ENCODE data around the gene SHC4. TPM values are rescaled to one million over a fixed set of nuclear protein-coding genes. Genes with fewer than 3 reads are reported as not detected.

Gene SHC4
- total RNA-seq, 2 donors from 2014 or later: 0.29 to 0.58 TPM

DNA sequence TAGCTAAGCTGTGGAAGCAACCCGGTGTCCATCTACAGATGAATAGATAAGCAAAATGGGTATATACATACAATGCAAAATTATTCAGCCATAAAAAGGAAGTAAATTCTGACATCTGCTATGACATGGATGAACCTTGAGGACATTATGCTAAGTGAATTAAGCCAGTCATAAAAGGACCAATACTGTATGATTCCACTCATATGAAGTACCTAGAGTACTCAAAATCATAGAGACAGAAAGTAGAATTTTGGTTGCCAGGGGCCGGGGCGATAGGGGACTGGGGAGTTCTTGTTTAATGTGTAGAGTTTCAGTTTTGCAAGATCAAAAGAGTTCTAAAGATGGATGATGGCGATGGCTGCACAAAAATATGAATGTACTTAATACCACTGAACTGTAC lies 75.5 kb downstream of the SHC4 start:
- TF ChIP-seq, protein P1, sequence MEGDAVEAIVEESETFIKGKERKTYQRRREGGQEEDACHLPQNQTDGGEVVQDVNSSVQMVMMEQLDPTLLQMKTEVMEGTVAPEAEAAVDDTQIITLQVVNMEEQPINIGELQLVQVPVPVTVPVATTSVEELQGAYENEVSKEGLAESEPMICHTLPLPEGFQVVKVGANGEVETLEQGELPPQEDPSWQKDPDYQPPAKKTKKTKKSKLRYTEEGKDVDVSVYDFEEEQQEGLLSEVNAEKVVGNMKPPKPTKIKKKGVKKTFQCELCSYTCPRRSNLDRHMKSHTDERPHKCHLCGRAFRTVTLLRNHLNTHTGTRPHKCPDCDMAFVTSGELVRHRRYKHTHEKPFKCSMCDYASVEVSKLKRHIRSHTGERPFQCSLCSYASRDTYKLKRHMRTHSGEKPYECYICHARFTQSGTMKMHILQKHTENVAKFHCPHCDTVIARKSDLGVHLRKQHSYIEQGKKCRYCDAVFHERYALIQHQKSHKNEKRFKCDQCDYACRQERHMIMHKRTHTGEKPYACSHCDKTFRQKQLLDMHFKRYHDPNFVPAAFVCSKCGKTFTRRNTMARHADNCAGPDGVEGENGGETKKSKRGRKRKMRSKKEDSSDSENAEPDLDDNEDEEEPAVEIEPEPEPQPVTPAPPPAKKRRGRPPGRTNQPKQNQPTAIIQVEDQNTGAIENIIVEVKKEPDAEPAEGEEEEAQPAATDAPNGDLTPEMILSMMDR (conservative IDR thresholded peaks at IDR 0.05): no peak
- Mint-ChIP-seq H3K4me1 (no peaks in the 10 kb centered on the region), H3K36me3 (ENCODE audit: low read depth) (no peaks in the 10 kb centered on the region), H3K9me3 (no peaks in the 10 kb centered on the region), H3K27ac (no peak overlapping the region), H3K4me3 (no peak overlapping the region), H3K27me3 (ENCODE audit: insufficient read depth) (no peaks in the 10 kb centered on the region)
- Histone ChIP-seq H3K36me3 (ENCODE audit: control insufficient read depth, insufficient read depth, low read length) (no peaks in the 10 kb centered on the region), H3K4me3 (ENCODE audit: low read length) (no peak overlapping the region), H3K4me1 (ENCODE audit: control insufficient read depth, insufficient read depth, low read length) (no peaks in the 10 kb centered on the region), H3K27ac (ENCODE audit: low read depth, low read length) (no peak overlapping the region), H3K9ac (ENCODE audit: extremely low read depth, low read length, poor library complexity, severe bottlenecking) (no peak overlapping the region), H3K9me3 (ENCODE audit: control insufficient read depth, low read length) (no peaks in the 10 kb centered on the region), H3K27me3 (ENCODE audit: control insufficient read depth, insufficient read depth, low read length, poor library complexity, severe bottlenecking) (no peaks in the 10 kb centered on the region)
- WGBS, 2 experiments (ENCODE audit: insufficient coverage in 1 of 2, insufficient read length in 1 of 2): 86 to 100% methylated on average over 2 to 4 of the region's 4 CpGs
- no peak for DNase-seq

DNA sequence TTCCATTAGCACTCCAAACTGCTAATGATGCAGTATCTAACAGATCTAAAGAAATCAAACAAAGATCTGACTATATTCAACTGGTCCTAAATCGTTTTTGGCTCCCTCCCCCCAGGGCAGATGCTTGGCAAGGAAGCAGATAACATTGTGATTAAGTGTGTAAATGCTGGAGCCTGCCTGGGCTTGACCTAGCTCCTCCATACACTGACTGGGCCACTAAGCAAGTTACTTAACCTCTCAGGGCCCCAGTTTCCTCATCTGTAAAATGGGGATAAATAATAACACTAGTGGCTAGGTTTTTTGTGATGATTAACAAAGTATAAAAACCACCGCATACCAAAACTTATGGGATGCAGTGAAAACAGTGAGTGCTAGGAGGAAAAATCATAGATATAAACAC lies 76.6 kb downstream of the SHC4 start:
- H3K36me3 ChIP-seq (ENCODE audit: control insufficient read depth, insufficient read depth, low read length): no peaks in the 10 kb centered on the region
- H3K9ac ChIP-seq (ENCODE audit: extremely low read depth, low read length, poor library complexity, severe bottlenecking): no peak overlapping the region
- Mint-ChIP-seq H3K27me3 (ENCODE audit: insufficient read depth) (no peaks in the 10 kb centered on the region), H3K36me3 (ENCODE audit: low read depth) (no peaks in the 10 kb centered on the region), H3K27ac (no peak overlapping the region), H3K4me1 (peaks cover under 1% of the 10 kb centered on the region), H3K4me3 (no peak overlapping the region), H3K9me3 (no peaks in the 10 kb centered on the region)
- TF ChIP-seq, protein P1 (conservative IDR thresholded peaks at IDR 0.05): no peak
- no peak overlapping the region for H3K4me3 ChIP-seq (ENCODE audit: low read length)
- WGBS, 2 experiments (ENCODE audit: insufficient coverage in 1 of 2, insufficient read length in 1 of 2): 69% methylated on average over 1 of the region's 2 CpGs; no CpG with 5 or more reads in 1 of the 2 experiments
- H3K4me1 ChIP-seq (ENCODE audit: control insufficient read depth, insufficient read depth, low read length): no peaks in the 10 kb centered on the region
- H3K27ac ChIP-seq (ENCODE audit: low read depth, low read length): no peak overlapping the region
- H3K9me3 ChIP-seq (ENCODE audit: control insufficient read depth, low read length): no peaks in the 10 kb centered on the region
- no peaks in the 10 kb centered on the region for H3K27me3 ChIP-seq (ENCODE audit: control insufficient read depth, insufficient read depth, low read length, poor library complexity, severe bottlenecking)
- DNase-seq: no peak

DNA sequence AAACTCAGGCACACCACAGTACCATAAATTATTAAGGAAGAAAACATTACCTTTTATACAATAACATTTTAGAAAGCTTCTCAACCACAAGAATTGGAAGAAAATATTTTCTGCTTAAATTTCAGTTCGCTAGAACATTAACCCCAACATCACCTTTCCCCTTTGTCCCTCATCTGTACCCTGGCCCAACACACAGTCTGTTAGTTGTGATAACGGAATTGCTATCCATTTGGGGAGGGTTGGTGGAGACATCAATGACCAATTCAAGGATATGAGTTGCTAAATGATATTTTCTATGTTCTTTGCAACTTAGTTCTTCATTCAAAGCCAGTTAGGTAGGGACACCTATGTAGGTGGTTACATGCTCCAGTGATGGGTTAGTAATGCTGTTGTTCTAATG lies 80.0 kb downstream of the SHC4 start:
- Mint-ChIP-seq H3K36me3 (ENCODE audit: low read depth) (no peaks in the 10 kb centered on the region), H3K4me1 (peaks cover 26% of the 10 kb centered on the region), H3K4me3 (no peak overlapping the region), H3K27ac (no peak overlapping the region), H3K27me3 (ENCODE audit: insufficient read depth) (no peaks in the 10 kb centered on the region), H3K9me3 (no peaks in the 10 kb centered on the region)
- no peaks in the 10 kb centered on the region for H3K9me3 ChIP-seq (ENCODE audit: control insufficient read depth, low read length)
- H3K27ac ChIP-seq (ENCODE audit: low read depth, low read length): no peak overlapping the region
- TF ChIP-seq, protein P1 (conservative IDR thresholded peaks at IDR 0.05): no peak
- no peak overlapping the region for H3K9ac ChIP-seq (ENCODE audit: extremely low read depth, low read length, poor library complexity, severe bottlenecking)
- no peak for DNase-seq
- no peaks in the 10 kb centered on the region for H3K4me1 ChIP-seq (ENCODE audit: control insufficient read depth, insufficient read depth, low read length)
- 97% methylated on average over 2 of the region's 2 CpGs; no CpG with 5 or more reads in 1 of the 2 experiments for WGBS, 2 experiments (ENCODE audit: insufficient coverage in 1 of 2, insufficient read length in 1 of 2)
- no peaks in the 10 kb centered on the region for H3K36me3 ChIP-seq (ENCODE audit: control insufficient read depth, insufficient read depth, low read length)
- H3K27me3 ChIP-seq (ENCODE audit: control insufficient read depth, insufficient read depth, low read length, poor library complexity, severe bottlenecking): no peaks in the 10 kb centered on the region
- no peak overlapping the region for H3K4me3 ChIP-seq (ENCODE audit: low read length)

Data from endodermal cell (in vitro differentiated cells).